C4-2B (cell line): ENCODE measurements around the gene REXO1.

Experiments
- ZFX ChIP-seq: fragments of 450-650 bp; IDR thresholded peaks from 2 replicates; pipeline ENCODE4 v1.6.1; 2017
- TF ChIP-seq, protein P1 (sequence below): fragments of 450-650 bp; conservative IDR thresholded peaks from 2 replicates; pipeline ENCODE4 v1.5.1; 2017; ENCODE audit warnings: mild to moderate bottlenecking

DNA sequence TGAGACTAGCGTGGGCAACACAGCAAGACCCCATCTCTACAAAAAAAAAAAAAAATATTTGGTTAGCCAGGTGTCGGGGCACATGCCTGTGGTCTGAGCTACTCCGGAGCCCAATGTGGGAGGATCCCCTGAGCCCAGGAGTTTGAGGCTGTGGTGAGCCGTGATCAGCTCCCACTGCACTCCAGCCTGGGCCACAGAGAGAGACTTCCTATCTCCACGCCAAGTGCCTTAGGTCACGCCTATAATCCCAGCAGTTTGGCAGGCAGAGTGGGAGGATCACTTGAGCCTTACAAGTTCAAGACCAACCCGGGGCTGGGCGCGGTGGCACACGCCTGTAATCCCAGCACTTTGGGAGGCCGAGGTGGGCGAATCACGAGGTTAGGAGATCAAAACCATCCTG, 48.2 kb upstream of the REXO1 start:
- TF ChIP-seq, protein P1, sequence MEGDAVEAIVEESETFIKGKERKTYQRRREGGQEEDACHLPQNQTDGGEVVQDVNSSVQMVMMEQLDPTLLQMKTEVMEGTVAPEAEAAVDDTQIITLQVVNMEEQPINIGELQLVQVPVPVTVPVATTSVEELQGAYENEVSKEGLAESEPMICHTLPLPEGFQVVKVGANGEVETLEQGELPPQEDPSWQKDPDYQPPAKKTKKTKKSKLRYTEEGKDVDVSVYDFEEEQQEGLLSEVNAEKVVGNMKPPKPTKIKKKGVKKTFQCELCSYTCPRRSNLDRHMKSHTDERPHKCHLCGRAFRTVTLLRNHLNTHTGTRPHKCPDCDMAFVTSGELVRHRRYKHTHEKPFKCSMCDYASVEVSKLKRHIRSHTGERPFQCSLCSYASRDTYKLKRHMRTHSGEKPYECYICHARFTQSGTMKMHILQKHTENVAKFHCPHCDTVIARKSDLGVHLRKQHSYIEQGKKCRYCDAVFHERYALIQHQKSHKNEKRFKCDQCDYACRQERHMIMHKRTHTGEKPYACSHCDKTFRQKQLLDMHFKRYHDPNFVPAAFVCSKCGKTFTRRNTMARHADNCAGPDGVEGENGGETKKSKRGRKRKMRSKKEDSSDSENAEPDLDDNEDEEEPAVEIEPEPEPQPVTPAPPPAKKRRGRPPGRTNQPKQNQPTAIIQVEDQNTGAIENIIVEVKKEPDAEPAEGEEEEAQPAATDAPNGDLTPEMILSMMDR: no peak
- TF ChIP-seq ZFX: no peak
